Renal cortex interstitium (tissue), 15 donors: Measurements from ENCODE around the gene IL19. TPM values are rescaled to one million over a fixed set of nuclear protein-coding genes. Genes with fewer than 3 reads are reported as not detected.

Source experiments
- DNase-seq, 11 donors: peaks; one replicate each; pipeline ENCODE4 v3.0.0-alpha.2; 2013; ENCODE audit warnings: low read depth in 9 of 11, low spot score in 4 of 11; ENCODE audit errors: extremely low read depth in 1 of 11
- long read RNA-seq, 16 experiments: transcript quantifications; one replicate each; lab custom pipeline, GENCODE V29; 2026
- polyA plus RNA-seq, 3 donors: library from polyadenylated mRNA; unstranded; fragments of 120-200 nt; gene quantifications; one replicate each; pipeline ENCODE4 v1.2.1, GENCODE V29; 2013; ENCODE audit not compliant: insufficient read length in 3 of 3

IL19 gene
- 1 to 10 TPM in 1 of 3 donors, under 1 TPM in 2; 0.65 to 1.5 (median 0.68) TPM for polyA plus RNA-seq
- long read RNA-seq, donor 1, result 0 reads
- long read RNA-seq, donor 2, result 0 reads
- long read RNA-seq, donor 3, result 0 reads
- long read RNA-seq, donor 4, result 0 reads
- long read RNA-seq, donor 5, result 0 reads
- long read RNA-seq, donor 6, result 0 reads
- long read RNA-seq, donor 7, partial matches to known transcripts, result 0 of 1 reads
- long read RNA-seq, donor 7, other reads (novel, unspliced or antisense), result 0 of 1 reads
- long read RNA-seq, donor 8, partial matches to known transcripts, result 0 of 1 reads
- long read RNA-seq, donor 8, other reads (novel, unspliced or antisense), result 0 of 1 reads
- long read RNA-seq, donor 9, result 0 reads
- long read RNA-seq, donor 10, partial matches to known transcripts, result 0 of 1 reads
- long read RNA-seq, donor 10, other reads (novel, unspliced or antisense), result 0 of 1 reads
- long read RNA-seq, donor 11, result 0 reads
- long read RNA-seq, donor 12, result 0 reads
- long read RNA-seq, donor 13, partial matches to known transcripts, result 0 of 4 reads
- long read RNA-seq, donor 13, other reads (novel, unspliced or antisense), result 0 of 4 reads
- long read RNA-seq, donor 14, result 0 reads
- long read RNA-seq, donor 15, partial matches to known transcripts, result 0 of 1 reads
- long read RNA-seq, donor 15, other reads (novel, unspliced or antisense), result 0 of 1 reads
- long read RNA-seq, donor 16, result 0 reads

GRCh38 chr1:206770531-206771337, at the start of gene IL19:
IL19 (plus strand) TSS chr1:206770773; CDS start chr1:206836663, 65,890 bp downstream.
- no peak for DNase-seq

GRCh38 chr1:206721454-206721853, 49.1 kb upstream of the IL19 start:
- no peak for DNase-seq

GRCh38 chr1:206722751-206723461, 47.7 kb upstream of the IL19 start:
- no peak for DNase-seq

- no peak for DNase-seq
Observed at GRCh38 chr1:206723462-206723804, 47.1 kb upstream of the IL19 start.

GRCh38 chr1:206723805-206724472, 46.6 kb upstream of the IL19 start:
- DNase-seq, result no peak

GRCh38 chr1:206725109-206725963, 45.2 kb upstream of the IL19 start:
- DNase-seq, result no peak

- DNase-seq, result no peak
Observed at GRCh38 chr1:206727981-206728696, 42.4 kb upstream of the IL19 start.

- DNase-seq, result no peak
Observed at GRCh38 chr1:206728697-206728987, 41.9 kb upstream of the IL19 start.

- DNase-seq, result no peak
Observed at GRCh38 chr1:206729050-206729449, 41.5 kb upstream of the IL19 start.

- no peak for DNase-seq
Observed at GRCh38 chr1:206729507-206729906, 41.1 kb upstream of the IL19 start.

GRCh38 chr1:206732508-206732907, 38.1 kb upstream of the IL19 start:
- no peak for DNase-seq

GRCh38 chr1:206732992-206733391, 37.6 kb upstream of the IL19 start:
- no peak for DNase-seq

- DNase-seq, result no peak
Observed at GRCh38 chr1:206734499-206735142, 36.0 kb upstream of the IL19 start.

GRCh38 chr1:206735553-206736031, 35.0 kb upstream of the IL19 start:
- no peak for DNase-seq

GRCh38 chr1:206736878-206737728, 33.5 kb upstream of the IL19 start:
- DNase-seq, result no peak

GRCh38 chr1:206737729-206738201, 32.8 kb upstream of the IL19 start:
- DNase-seq, result no peak
